ENCODE data around the gene ZNF474.

DNA sequence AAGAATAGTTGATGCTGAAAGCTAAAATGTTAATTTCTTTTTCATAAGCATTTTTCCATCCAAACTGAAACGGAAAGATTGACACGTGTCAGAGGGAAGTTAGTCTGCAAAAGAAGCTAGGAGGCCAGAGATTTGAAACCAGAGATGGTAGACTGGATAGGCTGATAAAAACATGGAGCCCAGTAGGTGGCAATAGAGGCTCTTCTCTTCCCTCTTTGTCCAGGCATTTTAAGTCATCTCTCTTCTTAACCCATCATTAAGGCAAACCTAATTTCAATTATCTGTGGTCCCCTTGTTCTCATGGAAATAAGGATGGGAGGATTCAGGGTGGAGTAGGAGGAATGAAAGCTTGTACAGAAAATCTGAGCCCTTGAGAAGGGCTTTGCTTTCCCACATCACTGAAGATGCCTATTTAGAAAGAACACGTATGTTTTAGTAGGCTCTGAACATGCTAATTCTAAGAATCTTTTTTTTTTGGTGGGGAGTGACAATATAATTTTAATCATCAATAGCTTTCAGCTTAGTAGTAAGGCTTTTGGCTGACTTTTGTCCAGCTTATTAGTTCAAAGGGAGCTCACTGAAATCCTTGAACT is 66.6 kb downstream of the ZNF474 start:
- TF ChIP-seq, protein P1, sequence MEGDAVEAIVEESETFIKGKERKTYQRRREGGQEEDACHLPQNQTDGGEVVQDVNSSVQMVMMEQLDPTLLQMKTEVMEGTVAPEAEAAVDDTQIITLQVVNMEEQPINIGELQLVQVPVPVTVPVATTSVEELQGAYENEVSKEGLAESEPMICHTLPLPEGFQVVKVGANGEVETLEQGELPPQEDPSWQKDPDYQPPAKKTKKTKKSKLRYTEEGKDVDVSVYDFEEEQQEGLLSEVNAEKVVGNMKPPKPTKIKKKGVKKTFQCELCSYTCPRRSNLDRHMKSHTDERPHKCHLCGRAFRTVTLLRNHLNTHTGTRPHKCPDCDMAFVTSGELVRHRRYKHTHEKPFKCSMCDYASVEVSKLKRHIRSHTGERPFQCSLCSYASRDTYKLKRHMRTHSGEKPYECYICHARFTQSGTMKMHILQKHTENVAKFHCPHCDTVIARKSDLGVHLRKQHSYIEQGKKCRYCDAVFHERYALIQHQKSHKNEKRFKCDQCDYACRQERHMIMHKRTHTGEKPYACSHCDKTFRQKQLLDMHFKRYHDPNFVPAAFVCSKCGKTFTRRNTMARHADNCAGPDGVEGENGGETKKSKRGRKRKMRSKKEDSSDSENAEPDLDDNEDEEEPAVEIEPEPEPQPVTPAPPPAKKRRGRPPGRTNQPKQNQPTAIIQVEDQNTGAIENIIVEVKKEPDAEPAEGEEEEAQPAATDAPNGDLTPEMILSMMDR (IDR thresholded peaks at IDR 0.05) = peak in 2 of 3 donors; percentile 42 to 51
- no peak for TF ChIP-seq POLR2AphosphoS5 (IDR thresholded peaks at IDR 0.05)
